Subcutaneous adipose tissue (tissue), 4 donors: ENCODE results near the gene GCLC. TPM values are rescaled to one million over a fixed set of nuclear protein-coding genes. Genes with fewer than 3 reads are reported as not detected.

Experiments used
- total RNA-seq, 4 donors: library from RNA; depleted of rRNA; stranded (reverse); fragments of >200 nt; gene quantifications; one replicate each; pipeline ENCODE4 v1.1.0, GENCODE V29; 2016
- TF ChIP-seq, protein P1 (sequence below): fragments of 450-650 bp; IDR thresholded peaks from one replicate; pipeline ENCODE4 v1.5.1; 2016; ENCODE audit warnings: low read depth, mild to moderate bottlenecking, control low read depth, antibody characterized with exemption, moderate library complexity

GCLC gene
- total RNA-seq, 4 donors from 2014 or later: 46.9 to 114 (median 56.8) TPM

DNA sequence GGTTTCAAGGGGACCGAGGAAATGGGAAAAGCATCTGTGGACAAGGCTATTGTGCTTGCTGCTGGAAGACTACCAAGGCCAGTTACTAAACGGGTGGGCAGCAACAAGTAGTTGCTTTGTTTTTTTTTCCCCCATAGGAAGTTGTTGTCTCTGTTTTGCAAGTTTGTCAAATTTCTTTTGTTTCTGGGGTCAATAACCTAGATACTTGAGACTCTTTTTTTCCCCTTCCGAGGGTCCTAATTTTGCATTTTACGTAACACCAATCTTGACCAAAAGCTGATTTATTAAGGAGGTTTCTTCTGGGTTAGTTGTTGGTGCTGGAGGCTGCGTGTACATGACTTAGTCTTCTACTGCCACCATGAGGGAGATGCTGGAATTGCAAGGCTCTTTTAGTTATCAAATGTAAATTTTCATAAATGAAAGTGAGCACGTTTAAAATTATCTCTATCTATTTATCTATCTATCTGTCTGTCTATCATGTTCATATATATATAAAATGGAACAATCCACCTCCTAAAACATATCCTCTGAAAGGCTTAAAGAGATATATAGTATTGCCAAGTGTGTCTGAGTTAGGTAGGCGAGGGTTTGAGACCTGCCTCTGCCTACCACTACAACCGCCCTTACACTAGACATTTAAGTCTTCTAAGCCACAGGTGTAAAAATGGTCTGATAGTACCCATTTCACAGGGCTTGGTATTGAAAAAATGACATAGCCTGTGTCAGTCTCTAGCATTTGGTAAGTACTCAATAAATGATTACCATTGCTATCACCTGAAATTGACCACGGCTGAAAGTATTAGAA is 60.2 kb downstream of the GCLC start:
- TF ChIP-seq, protein P1, sequence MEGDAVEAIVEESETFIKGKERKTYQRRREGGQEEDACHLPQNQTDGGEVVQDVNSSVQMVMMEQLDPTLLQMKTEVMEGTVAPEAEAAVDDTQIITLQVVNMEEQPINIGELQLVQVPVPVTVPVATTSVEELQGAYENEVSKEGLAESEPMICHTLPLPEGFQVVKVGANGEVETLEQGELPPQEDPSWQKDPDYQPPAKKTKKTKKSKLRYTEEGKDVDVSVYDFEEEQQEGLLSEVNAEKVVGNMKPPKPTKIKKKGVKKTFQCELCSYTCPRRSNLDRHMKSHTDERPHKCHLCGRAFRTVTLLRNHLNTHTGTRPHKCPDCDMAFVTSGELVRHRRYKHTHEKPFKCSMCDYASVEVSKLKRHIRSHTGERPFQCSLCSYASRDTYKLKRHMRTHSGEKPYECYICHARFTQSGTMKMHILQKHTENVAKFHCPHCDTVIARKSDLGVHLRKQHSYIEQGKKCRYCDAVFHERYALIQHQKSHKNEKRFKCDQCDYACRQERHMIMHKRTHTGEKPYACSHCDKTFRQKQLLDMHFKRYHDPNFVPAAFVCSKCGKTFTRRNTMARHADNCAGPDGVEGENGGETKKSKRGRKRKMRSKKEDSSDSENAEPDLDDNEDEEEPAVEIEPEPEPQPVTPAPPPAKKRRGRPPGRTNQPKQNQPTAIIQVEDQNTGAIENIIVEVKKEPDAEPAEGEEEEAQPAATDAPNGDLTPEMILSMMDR: no peak

DNA sequence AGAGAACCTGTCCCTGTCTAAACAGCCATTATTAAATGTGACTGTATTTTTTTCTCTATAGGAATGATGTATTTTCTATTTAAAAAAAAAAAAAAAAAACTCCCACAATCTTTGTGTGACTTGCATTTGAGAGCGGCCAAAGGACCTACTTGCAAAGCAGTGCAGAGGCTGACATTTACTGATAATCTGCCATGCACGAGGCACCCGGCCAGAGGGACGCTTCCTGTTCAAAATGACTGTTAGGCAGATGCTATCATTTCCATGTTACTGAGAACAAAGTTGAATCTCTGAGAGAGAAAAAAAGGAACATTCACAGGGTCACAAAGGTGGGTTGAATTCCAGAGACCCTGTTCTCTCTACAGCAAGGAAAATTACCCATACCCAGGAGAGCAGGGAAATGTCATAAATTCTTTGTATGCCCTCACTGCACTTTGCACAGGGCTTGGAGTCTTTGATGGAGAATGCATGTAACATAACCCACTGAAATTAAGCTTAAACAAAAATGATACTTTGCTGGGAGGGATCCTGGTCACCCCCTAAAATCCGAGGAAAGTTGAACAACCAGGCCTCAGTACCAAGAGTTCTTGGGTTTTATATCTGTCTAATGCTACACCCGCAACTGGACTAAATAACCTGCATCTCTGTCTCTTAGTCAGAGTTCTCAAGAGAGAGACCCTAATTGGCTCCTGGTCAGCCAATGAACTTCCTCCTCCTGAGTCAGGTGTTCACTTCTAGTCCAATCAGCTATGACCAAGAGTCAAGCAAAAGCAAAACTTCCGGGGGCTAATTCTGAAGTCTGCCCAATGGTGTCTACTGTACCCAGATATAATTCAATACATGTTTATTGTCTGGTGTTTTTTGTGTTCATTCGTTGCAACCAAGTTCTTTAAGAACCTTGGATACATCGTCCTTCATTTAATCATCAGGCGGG is 61.2 kb downstream of the GCLC start:
- TF ChIP-seq, protein P1: no peak

DNA sequence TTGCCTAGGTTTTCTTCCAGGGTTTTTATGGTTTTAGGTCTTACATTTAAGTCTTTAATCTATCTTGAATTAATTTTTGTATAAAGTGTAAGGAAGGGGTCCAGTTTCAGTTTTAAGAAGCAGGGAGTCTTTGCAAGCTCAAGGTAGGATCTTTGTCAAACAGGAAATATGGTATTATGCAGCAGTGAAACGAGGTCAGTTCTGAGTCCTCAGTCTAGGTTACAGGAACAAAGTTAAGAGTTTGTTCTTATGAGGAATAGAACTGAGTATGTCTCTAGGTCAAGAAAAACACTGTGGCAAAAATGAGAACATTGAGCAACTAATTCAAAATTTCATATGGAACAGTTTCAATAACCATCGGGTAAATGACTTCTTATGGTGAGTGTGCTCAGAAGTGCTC is 63.6 kb downstream of the GCLC start:
- TF ChIP-seq, protein P1: no peak

DNA sequence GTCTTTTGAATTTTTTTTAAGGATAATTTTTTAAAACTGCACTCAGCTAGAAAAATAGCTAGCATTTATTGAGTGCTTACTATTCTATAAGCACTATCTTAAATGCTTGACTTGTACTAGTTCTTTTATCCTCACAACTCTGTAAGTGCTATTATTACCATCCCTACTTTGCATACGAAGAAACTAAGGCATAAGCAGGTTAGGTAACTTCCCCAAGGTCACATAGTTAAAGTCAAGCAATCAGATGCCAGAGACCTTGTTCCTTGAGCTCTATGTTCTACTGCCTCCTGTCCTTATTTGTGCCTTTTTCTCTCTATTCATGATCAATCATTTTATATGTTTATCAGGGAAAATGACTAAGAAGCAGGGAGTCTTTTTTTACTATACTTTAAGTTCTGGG is 65.0 kb downstream of the GCLC start:
- TF ChIP-seq, protein P1: no peak

DNA sequence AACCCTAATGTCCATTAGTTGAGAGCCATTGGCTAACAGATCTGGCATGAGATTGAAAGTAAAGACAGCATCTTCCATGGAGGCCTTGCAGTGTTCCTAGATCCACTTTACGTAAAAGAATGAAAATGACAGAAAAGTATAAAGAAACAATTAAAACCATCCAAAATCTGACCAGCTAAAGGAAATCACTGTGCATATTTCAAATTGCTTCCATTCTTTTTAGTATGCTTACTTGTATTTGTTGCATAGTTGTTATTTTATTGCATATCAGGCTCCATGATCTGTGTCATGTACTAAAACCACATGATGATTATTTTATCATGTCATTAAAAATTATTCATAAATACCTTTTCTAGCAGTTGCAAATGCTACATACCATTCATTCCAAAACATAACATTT is 67.9 kb downstream of the GCLC start:
- TF ChIP-seq, protein P1: no peak

DNA sequence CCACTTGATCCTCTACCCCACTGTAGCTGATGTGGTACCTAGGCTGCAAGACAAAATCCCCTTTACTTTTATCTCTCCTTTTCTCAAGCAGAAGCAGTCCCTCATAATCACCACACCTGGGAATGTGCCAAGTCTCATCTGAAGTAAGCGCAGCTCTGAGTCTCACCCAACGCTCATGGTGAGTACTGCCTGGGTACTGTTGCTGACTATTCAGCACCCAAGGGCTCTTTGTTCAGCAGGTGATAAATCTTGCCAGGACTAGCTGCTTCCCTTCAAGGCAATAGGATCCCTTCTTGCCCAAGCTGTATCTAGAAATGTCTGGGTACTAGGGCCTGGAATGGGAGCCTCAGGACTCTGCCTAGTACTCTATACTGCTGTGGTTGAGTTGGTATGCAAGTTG is 70.9 kb downstream of the GCLC start:
- TF ChIP-seq, protein P1: no peak

DNA sequence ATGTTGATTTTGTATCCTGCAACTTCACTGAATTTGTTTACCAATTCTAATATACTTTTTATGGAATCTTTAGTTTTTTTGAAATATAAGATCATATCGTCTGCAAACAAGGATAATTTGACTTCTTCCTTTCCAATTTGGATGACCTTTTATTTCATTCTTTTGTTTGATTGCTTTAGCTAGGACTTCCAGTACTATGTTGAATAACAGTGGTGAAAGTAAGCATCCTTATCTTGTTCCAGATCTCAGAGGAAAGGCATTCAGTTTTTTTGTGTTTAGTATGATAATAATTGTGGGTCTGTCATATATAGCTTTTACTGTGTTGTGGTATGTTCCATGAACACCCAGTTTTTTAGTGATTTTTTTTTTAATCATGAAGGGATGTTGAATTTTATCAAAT is 75.7 kb downstream of the GCLC start:
- TF ChIP-seq, protein P1: no peak
